Sigmoid colon (tissue), 7 donors: Measurements from ENCODE around the gene NPTX2. TPM values are rescaled to one million over a fixed set of nuclear protein-coding genes. Genes with fewer than 3 reads are reported as not detected.

ENCODE experiments used
- DNase-seq: peaks from one replicate; pipeline ENCODE4 v3.0.0-alpha.2; 2019
- H3K27ac ChIP-seq, 4 donors: fragments of 200-600 bp; sonication (generic); one replicate each; pipeline ENCODE4 v1.5.1; 2016 to 2019; ENCODE audit warnings: mild to moderate bottlenecking in 1 of 4
- H3K27me3 ChIP-seq, 3 donors: fragments of 200-600 bp; sonication (generic); one replicate each; pipeline ENCODE4 v1.5.1; 2019; ENCODE audit warnings: mild to moderate bottlenecking in 1 of 3
- H3K36me3 ChIP-seq, 4 donors: fragments of 200-600 bp; sonication (generic); one replicate each; pipeline ENCODE4 v1.5.1; 2016 to 2019
- H3K4me1 ChIP-seq, 4 donors: fragments of 200-600 bp; sonication (generic); one replicate each; pipeline ENCODE4 v1.5.1; 2017 to 2019
- H3K4me3 ChIP-seq, 4 donors: fragments of 200-600 bp; sonication (generic); one replicate each; pipeline ENCODE4 v1.5.1; 2017 to 2019; ENCODE audit warnings: mild to moderate bottlenecking in 2 of 4, moderate library complexity in 1 of 4
- H3K9me3 ChIP-seq, 4 donors: fragments of 200-600 bp in 3 of 4; sonication (generic) in 3 of 4; one replicate each; pipeline versions ENCODE4 v1.5.1 to v1.6.1; 2013 to 2019
- CTCF ChIP-seq, 4 experiments: fragments of 450-650 bp in 3 of 4; fragments of 200-600 bp in 1 of 4; IDR thresholded peaks; one replicate each; pipeline ENCODE4 v1.5.1; 2016 to 2019; ENCODE audit warnings: antibody characterized with exemption in 4 of 4, mild to moderate bottlenecking in 3 of 4, moderate library complexity in 2 of 4
- EP300 ChIP-seq, 4 donors: sonication (generic); formaldehyde crosslinking; IDR thresholded peaks; one replicate each; pipeline ENCODE4 v1.6.1; 2017; ENCODE audit warnings: antibody characterized with exemption in 4 of 4
- POLR2A ChIP-seq, 2 donors: fragments of 450-650 bp; IDR thresholded peaks; one replicate each; pipeline ENCODE4 v1.6.1; 2016; ENCODE audit warnings: antibody characterized with exemption in 2 of 2, mild to moderate bottlenecking in 2 of 2, moderate library complexity in 2 of 2
- POLR2AphosphoS5 ChIP-seq, 4 donors: sonication (generic); formaldehyde crosslinking; IDR thresholded peaks; one replicate each; pipeline ENCODE4 v1.6.1; 2017; ENCODE audit warnings: antibody characterized with exemption in 4 of 4
- WGBS, 2 donors: extraction: QIAGEN DNeasy Blood & Tissue Kit; methylation state at CpG; one replicate each; pipeline ENCODE4 v1.1.7; 2013; 5-methylcytosine and 5-hydroxymethylcytosine counted together
- intact Hi-C: fragments of 100-400 bp; cut with DNase I; formaldehyde crosslinking; loops from one replicate; pipeline ENCODE4 v1.15.1; 2023
- polyA plus RNA-seq, 3 donors: library from polyadenylated mRNA; stranded (reverse); fragments of 200-250 nt; gene quantifications; one replicate each; pipeline ENCODE4 v1.2.3, GENCODE V29; 2013
- total RNA-seq, 4 donors: library from RNA; depleted of rRNA; stranded (reverse); fragments of >200 nt; gene quantifications; one replicate each; pipeline ENCODE4 v1.1.0, GENCODE V29; 2016
- donor health status: healthy with polysubstance abuse.
- donor health status: Bipolar disorder and iron deficiency.
- donor health status: healthy.

Gene NPTX2
- total and polyA plus RNA-seq, 7 donors = 0.23 to 21.8 (median 8.1) TPM

- TF ChIP-seq CTCF (IDR thresholded peaks at IDR 0.05) (no peak), EP300 (IDR thresholded peaks at IDR 0.05) (no peak), POLR2AphosphoS5 (IDR thresholded peaks at IDR 0.05) (no peak), POLR2A (IDR thresholded peaks at IDR 0.05) (no peak)
- no peaks in the 10 kb centered on the region for H3K27me3 ChIP-seq
- H3K4me3 ChIP-seq = no peak overlapping the region
- 78 to 86% methylated on average over 6 of the region's 6 CpGs for WGBS, 2 donors
- H3K27ac ChIP-seq = no peak overlapping the region
- no peaks in the 10 kb centered on the region for H3K36me3 ChIP-seq
- H3K9me3 ChIP-seq = peaks cover 0 to 6% (median 0%) of the 10 kb centered on the region in 4 donors
- intact Hi-C loops = no loop called here
- H3K4me1 ChIP-seq = no peaks in the 10 kb centered on the region
- no peak for DNase-seq
These were observed 34.7 kb downstream of the NPTX2 start for GRCh38 chr7:98651760-98652159.

- Histone ChIP-seq H3K27me3 (no peaks in the 10 kb centered on the region), H3K4me3 (no peak overlapping the region), H3K27ac (no peak overlapping the region), H3K36me3 (no peaks in the 10 kb centered on the region), H3K9me3 (peaks cover 0 to 10% (median 0%) of the 10 kb centered on the region in 4 donors), H3K4me1 (no peaks in the 10 kb centered on the region)
- DNase-seq = no peak
- WGBS, 2 donors = 68 to 82% methylated on average over 6 of the region's 6 CpGs
- intact Hi-C loops = no loop called here
- no peak for TF ChIP-seq POLR2A (IDR thresholded peaks at IDR 0.05)
- no peak for TF ChIP-seq POLR2AphosphoS5 (IDR thresholded peaks at IDR 0.05)
- no peak for TF ChIP-seq CTCF (IDR thresholded peaks at IDR 0.05)
- TF ChIP-seq EP300 (IDR thresholded peaks at IDR 0.05) = no peak
These were observed 36.7 kb downstream of the NPTX2 start for GRCh38 chr7:98653601-98654310.

DNA sequence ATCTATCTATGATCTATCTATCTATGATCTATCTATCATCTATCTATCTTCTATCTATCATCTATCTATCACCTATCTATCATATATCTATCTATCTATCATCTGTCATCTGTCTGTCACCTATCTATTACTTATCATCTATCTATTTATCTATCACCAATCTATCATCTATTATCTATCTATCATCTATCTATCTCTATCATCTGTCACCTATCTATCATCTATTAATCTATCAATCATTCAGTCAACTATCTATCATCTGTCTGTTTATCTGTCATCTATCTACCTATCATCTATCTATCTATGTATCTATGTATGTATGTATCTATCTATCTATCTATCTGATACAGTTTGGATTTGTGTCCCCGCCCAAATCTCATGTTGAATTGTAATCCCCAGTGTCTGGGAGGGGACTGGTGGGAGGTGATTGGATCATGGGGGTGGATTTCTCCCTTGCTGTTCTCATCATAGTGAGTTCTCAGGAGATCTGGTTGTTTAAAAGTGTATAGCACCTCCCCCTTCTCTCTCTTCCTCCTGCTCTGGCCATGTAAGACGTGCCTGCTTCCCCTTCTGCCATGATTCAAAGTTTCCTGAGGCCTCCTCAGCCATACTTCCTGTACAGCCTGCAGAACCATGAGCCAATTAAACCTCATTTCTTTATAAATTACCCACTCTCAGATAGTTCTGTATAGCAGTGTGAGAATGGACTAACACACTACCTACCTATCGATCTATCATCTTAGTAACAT is 37.6 kb downstream of the NPTX2 start:
- TF ChIP-seq POLR2AphosphoS5 (IDR thresholded peaks at IDR 0.05) = no peak
- no peak for TF ChIP-seq EP300 (IDR thresholded peaks at IDR 0.05)
- no peak for TF ChIP-seq CTCF (IDR thresholded peaks at IDR 0.05)
- no peak for TF ChIP-seq POLR2A (IDR thresholded peaks at IDR 0.05)
- DNase-seq = no peak
- no peak overlapping the region for H3K27ac ChIP-seq
- no peak overlapping the region for H3K4me3 ChIP-seq
- peaks cover 0 to 10% (median 0%) of the 10 kb centered on the region in 4 donors for H3K9me3 ChIP-seq
- H3K36me3 ChIP-seq = no peaks in the 10 kb centered on the region
- WGBS, 2 donors = 68 to 70% methylated on average over 3 of the region's 3 CpGs
- no peaks in the 10 kb centered on the region for H3K4me1 ChIP-seq
- H3K27me3 ChIP-seq = no peaks in the 10 kb centered on the region
- intact Hi-C loops = no loop called here

DNA sequence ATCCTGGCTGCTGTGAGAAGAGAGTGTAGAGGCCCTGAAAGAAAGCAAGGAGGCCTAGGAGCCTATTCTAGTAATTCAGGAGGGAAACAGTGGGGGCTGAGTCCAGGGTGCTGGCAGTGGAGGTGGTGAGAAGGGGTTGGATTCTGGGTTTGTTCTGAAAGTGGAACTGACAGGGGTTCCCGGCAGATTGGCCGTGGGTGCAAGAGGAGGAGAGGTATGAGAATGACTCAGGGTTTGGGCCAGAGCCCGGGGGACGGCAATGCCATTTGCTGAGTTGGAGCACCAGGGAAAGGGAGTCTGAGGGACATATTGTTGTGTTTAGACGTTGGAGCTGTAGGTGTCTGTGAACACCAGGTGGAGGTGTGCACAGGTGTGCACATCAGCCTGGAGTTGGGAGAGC is 38.5 kb downstream of the NPTX2 start:
- H3K4me3 ChIP-seq = no peak overlapping the region
- TF ChIP-seq POLR2A (IDR thresholded peaks at IDR 0.05) (no peak), POLR2AphosphoS5 (IDR thresholded peaks at IDR 0.05) (no peak), EP300 (IDR thresholded peaks at IDR 0.05) (no peak), CTCF (IDR thresholded peaks at IDR 0.05) (no peak)
- DNase-seq = no peak
- H3K27ac ChIP-seq = no peak overlapping the region
- no peaks in the 10 kb centered on the region for H3K36me3 ChIP-seq
- intact Hi-C loops = no loop called here
- no peaks in the 10 kb centered on the region for H3K27me3 ChIP-seq
- no peaks in the 10 kb centered on the region for H3K4me1 ChIP-seq
- 83 to 87% methylated on average over 5 of the region's 5 CpGs for WGBS, 2 donors
- H3K9me3 ChIP-seq = peaks cover 0 to 10% (median 0%) of the 10 kb centered on the region in 4 donors
